H9 (cell line): ENCODE measurements around the gene VEZT. TPM values are rescaled to one million over a fixed set of nuclear protein-coding genes. Genes with fewer than 3 reads are reported as not detected.

Experiments used
- DNase-seq: peaks from one replicate; pipeline ENCODE4 v3.0.0-alpha.2; 2017
- H2AFZ ChIP-seq: one replicate; pipeline ENCODE4 v1.6.1; 2013; ENCODE audit warnings: mild to moderate bottlenecking, low read length, control low read depth, moderate library complexity
- H2AK5ac ChIP-seq: 2 replicates; pipeline ENCODE4 v1.6.1; 2013; ENCODE audit warnings: low read length, control low read depth, mixed read lengths; ENCODE audit not compliant: insufficient read length
- H2BK120ac ChIP-seq: one replicate; pipeline ENCODE4 v1.6.1; 2013; ENCODE audit warnings: low read depth, mild to moderate bottlenecking, low read length, control low read depth, inconsistent platforms; ENCODE audit not compliant: poor library complexity, severe bottlenecking
- H2BK12ac ChIP-seq: 2 replicates; pipeline ENCODE4 v1.6.1; 2013; ENCODE audit warnings: low read length, control low read depth, mixed read lengths, low read depth; ENCODE audit not compliant: insufficient read length
- H2BK15ac ChIP-seq: 2 replicates; pipeline ENCODE4 v1.6.1; 2013; ENCODE audit warnings: low read depth, low read length, control low read depth
- H2BK20ac ChIP-seq: one replicate; pipeline ENCODE4 v1.6.1; 2013; ENCODE audit warnings: low read depth, mild to moderate bottlenecking, low read length, control low read depth, inconsistent platforms; ENCODE audit not compliant: poor library complexity, severe bottlenecking
- H2BK5ac ChIP-seq: 2 replicates; pipeline ENCODE4 v1.6.1; 2013; ENCODE audit warnings: low read length, control low read depth, mixed read lengths; ENCODE audit not compliant: insufficient read length
- H3K14ac ChIP-seq: 2 replicates; pipeline ENCODE4 v1.6.1; 2013; ENCODE audit warnings: low read length, control low read depth; ENCODE audit not compliant: insufficient read depth
- H3K18ac ChIP-seq: 2 replicates; pipeline ENCODE4 v1.6.1; 2013; ENCODE audit warnings: low read depth, mild to moderate bottlenecking, mixed read lengths, low read length, control low read depth; ENCODE audit not compliant: insufficient read length
- H3K23ac ChIP-seq: 2 replicates; pipeline ENCODE4 v1.6.1; 2013; ENCODE audit warnings: low read length, control low read depth, mixed read lengths, low read depth; ENCODE audit not compliant: insufficient read length
- H3K23me2 ChIP-seq: 2 replicates; pipeline ENCODE4 v1.6.1; 2013; ENCODE audit warnings: low read depth, mild to moderate bottlenecking, mixed read lengths, low read length, control low read depth; ENCODE audit not compliant: insufficient read length, poor library complexity, severe bottlenecking
- H3K27ac ChIP-seq: 2 replicates; pipeline ENCODE4 v1.5.1; 2013; ENCODE audit warnings: low read length, control low read depth, mixed read lengths, low read depth; ENCODE audit not compliant: insufficient read length
- H3K27me3 ChIP-seq: 2 replicates; pipeline ENCODE4 v1.6.1; 2013; ENCODE audit warnings: low read length, control low read depth, inconsistent platforms; ENCODE audit not compliant: insufficient read depth
- H3K4ac ChIP-seq: 2 replicates; pipeline ENCODE4 v1.6.1; 2013; ENCODE audit warnings: low read depth, mild to moderate bottlenecking, control low read depth, inconsistent platforms, low read length, moderate library complexity
- H3K4me1 ChIP-seq: 2 replicates; pipeline ENCODE4 v1.6.1; 2013; ENCODE audit warnings: low read length, control low read depth, inconsistent platforms; ENCODE audit not compliant: insufficient read depth
- H3K4me2 ChIP-seq: 2 replicates; pipeline ENCODE4 v1.6.1; 2013; ENCODE audit warnings: low read length, control low read depth, mixed read lengths; ENCODE audit not compliant: insufficient read length, insufficient read depth
- H3K56ac ChIP-seq: 2 replicates; pipeline ENCODE4 v1.6.1; 2013; ENCODE audit warnings: low read depth, mild to moderate bottlenecking, mixed read lengths, low read length, control low read depth; ENCODE audit not compliant: insufficient read length
- H3K79me1 ChIP-seq: 2 replicates; pipeline ENCODE4 v1.6.1; 2013; ENCODE audit warnings: low read depth, mild to moderate bottlenecking, moderate library complexity, low read length, control low read depth, inconsistent platforms; ENCODE audit not compliant: insufficient read depth, poor library complexity, severe bottlenecking
- H3K79me2 ChIP-seq: 2 replicates; pipeline ENCODE4 v1.6.1; 2013; ENCODE audit warnings: low read length, control low read depth, inconsistent platforms; ENCODE audit not compliant: insufficient read depth
- H3K9ac ChIP-seq: 2 replicates; pipeline ENCODE4 v1.6.1; 2013; ENCODE audit warnings: low read length, control low read depth, mixed read lengths; ENCODE audit not compliant: insufficient read length; ENCODE audit errors: extremely low read depth
- H3K9me3 ChIP-seq: one replicate; pipeline ENCODE4 v1.6.1; 2013; ENCODE audit warnings: low read depth, low read length, inconsistent platforms; ENCODE audit not compliant: control insufficient read depth
- H3T11ph ChIP-seq: one replicate; pipeline ENCODE4 v1.6.1; 2013; ENCODE audit warnings: mild to moderate bottlenecking, low read length, control low read depth, inconsistent platforms
- H4K20me1 ChIP-seq: one replicate; pipeline ENCODE4 v1.6.1; 2013; ENCODE audit not compliant: control insufficient read depth, insufficient read length, insufficient read depth
- H4K5ac ChIP-seq: 2 replicates; pipeline ENCODE4 v1.6.1; 2013; ENCODE audit warnings: low read depth, mild to moderate bottlenecking, mixed read lengths, low read length, control low read depth; ENCODE audit not compliant: insufficient read length
- H4K8ac ChIP-seq: replicated peaks from 2 replicates; pipeline ENCODE4 v1.6.1; 2013; ENCODE audit warnings: low read length, control low read depth, mixed read lengths, low read depth; ENCODE audit not compliant: insufficient read length
- H4K91ac ChIP-seq: 2 replicates; pipeline ENCODE4 v1.6.1; 2013; ENCODE audit warnings: low read depth, mild to moderate bottlenecking, moderate library complexity, mixed read lengths, low read length, control low read depth; ENCODE audit not compliant: insufficient read length
- H3K27ac Mint-ChIP-seq, 3 experiments: 2 replicates in 2 of 3; 3 replicates in 1 of 3; pipeline ENCODE4 v1.8.0; 2020 to 2021; ENCODE audit warnings: mixed read lengths in 3 of 3, mild to moderate bottlenecking in 1 of 3, moderate library complexity in 1 of 3
- H3K27me3 Mint-ChIP-seq: 2 replicates; pipeline ENCODE4 v1.8.0; 2021; ENCODE audit warnings: low read depth, mild to moderate bottlenecking, moderate library complexity, mixed read lengths
- H3K36me3 Mint-ChIP-seq, 3 experiments: 2 replicates in 2 of 3; 3 replicates in 1 of 3; pipeline ENCODE4 v1.8.0; 2020 to 2021; ENCODE audit warnings: low read depth in 3 of 3, mixed read lengths in 3 of 3; ENCODE audit not compliant: insufficient read depth in 1 of 3
- H3K4me1 Mint-ChIP-seq, 2 experiments: 2 replicates each; pipeline ENCODE4 v1.8.0; 2020; ENCODE audit warnings: mixed read lengths in 2 of 2
- H3K4me3 Mint-ChIP-seq, 2 experiments: 2 replicates in 1 of 2; 3 replicates in 1 of 2; pipeline ENCODE4 v1.8.0; 2020 to 2021; ENCODE audit warnings: mild to moderate bottlenecking in 2 of 2, mixed read lengths in 2 of 2, moderate library complexity in 1 of 2
- H3K9me3 Mint-ChIP-seq, 2 experiments: 2 replicates in 1 of 2; 3 replicates in 1 of 2; pipeline ENCODE4 v1.8.0; 2020; ENCODE audit warnings: mild to moderate bottlenecking in 2 of 2, mixed read lengths in 2 of 2, moderate library complexity in 1 of 2
- CTCF ChIP-seq: fragments of 200-600 bp; sonication (generic); conservative IDR thresholded peaks from 3 replicates; pipeline ENCODE4 v1.8.0; 2021; ENCODE audit warnings: antibody characterized with exemption, mild to moderate bottlenecking
- WGBS: extraction: QIAGEN DNeasy Blood & Tissue Kit; methylation state at CpG from one replicate; pipeline ENCODE4 v1.1.7; 2013; ENCODE audit warnings: missing lambda C conversion rate, low lambda C conversion rate, mixed read lengths; ENCODE audit not compliant: insufficient read length; ENCODE audit errors: extremely low coverage; 5-methylcytosine and 5-hydroxymethylcytosine counted together
- total RNA-seq: library from RNA; stranded (reverse); gene quantifications from 2 replicates; pipeline ENCODE4 v1.2.1, GENCODE V29; 2021

Gene VEZT
- total RNA-seq, 1 experiment from 2014 or later: 69.8 TPM

- H3K23ac ChIP-seq: no peak overlapping the region
- WGBS: no CpG with 5 or more reads among the region's 8 CpGs
- DNase-seq: no peak
- no peak overlapping the region for H2BK20ac ChIP-seq
- no peak overlapping the region for H2AK5ac ChIP-seq
- H3K4me1 ChIP-seq: no peaks in the 10 kb centered on the region
- no peak overlapping the region for H2AFZ ChIP-seq
- H3K36me3 Mint-ChIP-seq: peaks cover 8 to 25% (median 23%) of the 10 kb centered on the region in 3 experiments; a peak in 5 of 7 replicates
- no peaks in the 10 kb centered on the region for H4K20me1 ChIP-seq
- no peak overlapping the region for H2BK15ac ChIP-seq
- H4K5ac ChIP-seq: no peak overlapping the region
- no peak overlapping the region for H3K56ac ChIP-seq
- no peak overlapping the region; the same call in 1 of the 2 replicates for H3K14ac ChIP-seq
- no peak overlapping the region for H3K18ac ChIP-seq
- H2BK5ac ChIP-seq: no peak overlapping the region
- H3K4me3 Mint-ChIP-seq: no peak overlapping the region
- H3K4ac ChIP-seq: no peak overlapping the region
- no peak for TF ChIP-seq CTCF
- peaks cover 5% of the 10 kb centered on the region for H3K79me1 ChIP-seq
- H2BK120ac ChIP-seq: no peak overlapping the region
- H3K27ac Mint-ChIP-seq: peak overlapping the region; percentile 32 to 73 (median 69); a peak in 4 of 7 replicates
- no peak overlapping the region for H4K8ac ChIP-seq
- no peaks in the 10 kb centered on the region for H3K23me2 ChIP-seq
- no peaks in the 10 kb centered on the region for H3K9me3 ChIP-seq
- H3K9me3 Mint-ChIP-seq: no peaks in the 10 kb centered on the region
- H4K91ac ChIP-seq: no peak overlapping the region
- H3T11ph ChIP-seq: no peak overlapping the region
- no peaks in the 10 kb centered on the region for H3K27me3 Mint-ChIP-seq
- no peak overlapping the region for H3K9ac ChIP-seq
- no peaks in the 10 kb centered on the region for H3K27me3 ChIP-seq
- no peak overlapping the region for H3K4me2 ChIP-seq
- H3K27ac ChIP-seq: no peak overlapping the region
- peaks cover 32 to 43% of the 10 kb centered on the region in 2 experiments for H3K4me1 Mint-ChIP-seq
- no peak overlapping the region for H2BK12ac ChIP-seq
- peaks cover 34% of the 10 kb centered on the region; the same call in 1 of the 2 replicates for H3K79me2 ChIP-seq
Measured at GRCh38 chr12:95224202-95225170, 6.9 kb downstream of the VEZT start.
